ENCODE results near the gene ITGB1.
"Not testable (repeated sequence)": the region's sequence is repeated elsewhere in the genome, so short reads cannot be mapped to it uniquely, and the experiment has no call there.

The ITGB1 gene

DNA sequence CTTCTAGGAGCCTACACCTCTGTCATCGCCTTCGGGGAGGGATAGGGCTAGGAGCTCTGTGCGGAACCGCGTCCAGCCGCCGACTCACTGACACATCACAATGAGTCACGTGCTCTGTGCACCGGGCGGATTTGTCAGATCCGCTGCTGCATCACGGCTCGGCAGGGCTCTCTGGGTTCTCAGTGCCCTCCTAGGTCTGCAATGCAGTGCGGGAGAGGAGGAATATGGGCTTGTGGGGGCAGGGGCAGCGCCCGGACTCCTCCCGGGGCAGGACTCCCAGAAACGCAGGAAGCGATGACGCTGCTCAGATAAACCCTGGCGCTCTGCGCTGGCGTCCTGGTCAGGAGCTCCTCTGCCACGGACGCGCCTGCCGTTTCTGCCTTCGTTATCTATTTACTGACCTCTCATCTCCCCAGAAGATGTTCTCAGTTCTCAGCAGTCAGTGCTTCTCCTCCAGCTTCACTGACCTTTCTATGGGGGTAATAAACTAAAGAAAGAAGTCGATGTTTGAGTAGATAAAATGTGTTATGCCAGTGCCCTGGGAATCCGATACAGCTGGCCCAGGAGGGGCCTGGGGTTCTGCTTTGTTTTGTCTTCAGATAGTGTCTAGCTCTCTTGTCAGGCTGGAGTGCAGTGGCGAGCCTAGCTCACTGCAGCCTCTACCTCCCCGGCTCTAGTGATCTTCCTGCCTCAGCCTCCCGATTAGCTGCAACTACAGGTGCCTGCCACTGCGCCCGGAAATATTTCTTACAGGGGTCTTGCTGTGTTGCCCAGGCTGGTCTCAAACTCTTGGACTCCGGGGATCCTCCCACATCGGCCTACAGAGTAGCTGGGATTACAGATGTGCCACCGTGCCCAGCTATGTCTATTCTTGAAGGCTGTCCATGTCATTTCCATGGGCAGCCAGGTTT lies 22.8 kb upstream of the ITGB1 start:
- peak; percentile 68 for DNase-seq (ENCODE audit: low read depth)

DNA sequence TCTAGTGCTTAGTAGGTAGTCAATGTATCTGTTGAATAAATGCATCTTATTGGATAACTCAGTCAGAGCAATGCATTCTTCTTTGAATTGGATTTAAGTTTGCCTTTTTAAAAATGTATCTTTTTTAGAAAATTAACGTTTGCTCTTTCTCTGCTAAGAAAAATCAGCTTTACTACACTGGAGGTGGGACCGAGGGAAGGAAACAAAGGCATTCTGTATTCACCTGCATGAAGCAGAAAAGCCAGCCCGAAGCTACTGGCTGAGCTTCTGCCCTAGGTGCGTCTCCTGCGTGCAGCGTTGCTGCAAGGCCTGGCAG lies 22.2 kb upstream of the ITGB1 start:
- no peak for DNase-seq (ENCODE audit: low read depth)

DNA sequence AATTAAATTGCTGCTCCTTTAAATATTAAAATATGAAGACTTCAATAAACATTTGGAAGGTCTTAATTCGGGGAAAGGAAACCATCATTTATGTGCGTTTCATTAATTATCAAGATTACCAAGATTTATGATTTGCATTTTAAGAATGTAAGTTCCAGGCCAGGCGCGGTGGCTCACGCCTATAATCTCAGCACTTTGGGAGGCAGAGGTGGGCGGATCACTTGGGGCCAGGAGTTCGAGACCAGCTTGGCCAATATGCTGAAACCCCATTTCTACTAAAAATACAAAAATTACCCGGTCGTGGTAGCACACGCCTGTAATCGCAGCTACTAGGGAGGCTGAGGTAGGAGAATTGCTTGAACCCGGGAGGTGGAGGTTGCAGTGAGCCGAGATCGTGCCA lies 21.7 kb upstream of the ITGB1 start:
- DNase-seq (ENCODE audit: low read depth), result not testable (repeated sequence)

DNA sequence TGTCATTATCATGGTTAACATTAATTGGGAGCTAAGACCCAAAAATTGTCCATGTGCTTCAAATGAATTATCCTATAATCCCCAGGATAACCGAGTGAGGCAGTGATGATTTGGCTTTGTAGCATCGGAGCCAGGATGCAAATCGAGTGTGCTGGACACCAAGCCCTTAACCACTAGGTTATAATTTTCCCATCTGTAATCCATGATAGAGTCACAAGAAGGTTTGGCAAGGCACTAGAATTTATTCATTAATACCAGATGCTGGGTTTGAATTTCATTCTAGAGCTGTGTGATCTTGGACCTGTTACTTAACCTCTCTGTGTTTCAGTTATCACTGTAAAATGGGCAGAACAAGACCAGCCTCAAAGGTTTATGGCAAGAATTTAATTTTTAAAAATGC lies 21.0 kb upstream of the ITGB1 start:
- no peak for DNase-seq (ENCODE audit: low read depth)

DNA sequence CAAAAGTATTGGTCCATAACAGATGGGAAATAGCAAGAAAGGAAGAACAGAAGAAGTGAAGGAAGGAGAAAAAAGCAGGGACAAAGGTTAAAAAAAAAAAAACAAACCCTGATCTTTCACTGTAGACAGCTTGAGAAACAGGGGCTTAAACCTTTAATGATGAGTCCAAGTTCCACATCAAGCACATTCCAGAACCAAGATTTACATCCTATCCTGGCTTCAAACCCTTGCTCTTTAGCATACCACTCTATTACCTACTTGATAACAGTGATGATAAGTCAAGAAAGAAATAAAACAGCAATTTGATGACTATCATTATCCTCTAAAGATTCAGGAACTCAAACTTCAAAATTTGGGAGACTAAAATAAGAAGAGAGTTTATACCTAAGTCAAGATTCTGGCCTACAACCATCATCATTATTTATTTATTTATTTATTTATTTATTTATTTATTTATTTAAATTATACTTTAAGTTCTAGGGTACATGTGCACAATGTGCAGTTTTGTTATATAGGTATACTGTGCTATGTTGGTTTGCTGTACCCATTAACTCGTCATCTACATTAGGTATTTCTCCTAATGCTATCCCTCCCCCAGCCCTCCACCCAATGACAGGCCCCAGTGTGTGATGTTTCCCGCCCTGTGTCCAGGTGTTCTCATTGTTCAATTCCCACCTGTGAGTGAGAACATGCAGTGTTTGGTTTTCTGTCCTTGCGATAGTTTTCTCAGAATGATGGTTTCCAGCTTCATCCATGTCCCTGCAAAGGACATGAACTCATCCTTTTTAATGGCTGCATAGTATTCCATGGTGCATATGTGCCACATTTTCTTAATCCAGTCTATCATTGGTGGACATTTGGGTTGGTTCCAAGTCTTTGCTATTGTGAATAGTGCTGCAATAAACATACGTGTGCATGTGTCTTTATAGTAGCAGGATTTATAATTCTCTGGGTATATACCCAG lies 20.1 kb upstream of the ITGB1 start:
- not testable (repeated sequence) for DNase-seq (ENCODE audit: low read depth)

DNA sequence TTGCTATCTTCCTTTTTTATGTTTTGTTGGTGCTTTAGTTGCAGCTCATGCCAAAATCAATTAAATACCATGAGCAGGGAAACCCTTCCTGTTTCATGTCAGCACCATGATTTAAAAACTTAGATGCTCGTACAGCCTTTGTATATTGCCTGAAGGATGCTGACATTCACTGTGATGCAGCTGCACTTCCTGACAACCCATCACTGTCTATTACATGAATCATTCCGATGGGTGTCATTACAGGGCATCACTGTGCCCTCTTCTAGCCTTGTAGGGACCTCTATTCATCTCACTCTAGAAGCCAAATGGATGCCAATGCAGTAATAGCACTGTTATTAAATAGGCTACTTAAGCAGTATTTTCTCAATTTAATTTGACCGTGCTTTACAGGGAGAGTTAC lies 18.3 kb upstream of the ITGB1 start:
- DNase-seq (ENCODE audit: low read depth), result no peak

DNA sequence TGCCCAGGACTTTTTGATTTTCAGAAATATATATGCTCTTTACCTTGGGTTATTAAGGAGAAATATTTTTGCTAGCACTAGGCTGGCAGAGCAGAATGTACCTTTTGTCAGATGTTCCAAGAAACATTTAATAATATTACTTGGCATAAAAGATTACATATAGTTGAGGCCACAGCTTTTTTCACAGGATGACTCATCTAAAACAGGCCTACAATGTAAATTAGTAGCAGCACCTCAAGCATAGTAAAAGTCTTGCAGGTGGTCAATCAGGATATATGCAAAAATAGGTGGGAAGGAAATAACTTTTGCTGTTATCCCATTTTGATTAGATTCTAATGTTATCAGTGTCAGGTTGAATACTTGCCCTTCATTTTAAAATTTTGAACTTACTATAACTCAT lies 14.9 kb upstream of the ITGB1 start:
- DNase-seq (ENCODE audit: low read depth), result no peak

DNA sequence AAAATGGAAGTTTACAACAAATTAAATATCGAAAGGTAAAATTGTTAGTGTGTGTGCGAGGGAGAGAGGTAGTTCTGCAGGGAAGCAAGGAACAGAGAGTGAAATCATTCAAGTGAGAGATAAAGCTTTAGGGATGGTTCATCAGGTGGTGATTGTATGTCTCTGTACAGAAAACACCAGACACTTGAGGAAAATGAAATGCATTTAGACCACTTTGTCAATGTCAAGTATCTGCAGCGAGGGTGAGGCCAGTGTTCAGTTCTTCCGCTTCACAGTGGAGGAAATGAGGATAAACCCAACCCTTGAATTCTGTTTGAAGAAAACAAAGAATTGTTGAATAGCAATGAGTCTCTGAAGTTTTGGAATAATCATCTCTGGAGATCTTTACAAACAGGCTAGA lies 14.4 kb upstream of the ITGB1 start:
- no peak for DNase-seq (ENCODE audit: low read depth)

DNA sequence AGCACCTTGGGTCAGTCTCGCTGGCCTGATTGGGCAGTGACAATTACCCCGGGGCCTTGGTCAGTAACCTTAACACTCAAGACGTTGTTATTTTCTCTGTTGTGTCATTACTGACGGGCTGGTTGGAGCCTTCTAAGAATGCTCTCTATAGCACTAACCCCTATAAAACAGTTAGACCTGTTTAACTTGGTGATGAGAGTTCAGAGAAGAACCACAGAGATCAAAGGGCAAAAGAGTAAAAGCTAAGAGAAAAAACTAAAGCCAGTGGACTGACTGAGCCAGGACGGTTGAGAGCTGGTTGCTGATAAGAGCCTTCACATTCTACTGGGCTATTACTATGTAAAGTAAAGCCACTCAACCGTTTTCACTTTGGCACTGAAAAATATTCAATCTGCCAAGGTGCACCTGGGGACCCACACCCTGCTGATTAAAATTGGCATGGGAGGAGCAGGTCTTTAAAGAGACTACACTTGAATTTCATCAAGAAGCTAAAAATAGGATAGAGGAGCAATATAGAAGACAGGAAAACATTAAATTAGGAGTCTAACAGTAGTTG lies 13.6 kb upstream of the ITGB1 start:
- no peak for DNase-seq (ENCODE audit: low read depth)

DNA sequence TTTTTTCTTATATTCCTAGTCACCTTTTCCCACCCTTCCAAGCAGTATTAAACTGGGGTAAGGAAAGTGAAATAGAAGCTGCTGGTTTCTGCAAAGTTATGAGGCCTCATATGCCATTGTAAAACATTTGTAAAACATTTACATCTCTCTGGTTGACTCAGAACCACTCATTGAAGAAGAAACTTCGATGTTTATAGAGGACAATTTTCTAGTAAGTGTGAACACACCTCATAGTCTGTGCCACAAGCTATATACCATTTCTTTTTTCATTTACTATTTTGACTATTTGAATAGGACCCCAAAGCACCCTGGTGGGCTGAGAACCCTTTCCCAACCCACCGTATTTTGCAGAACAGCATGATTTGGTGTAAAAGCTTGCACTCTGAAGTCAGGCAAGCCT lies 12.9 kb upstream of the ITGB1 start:
- DNase-seq (ENCODE audit: low read depth), result no peak

DNA sequence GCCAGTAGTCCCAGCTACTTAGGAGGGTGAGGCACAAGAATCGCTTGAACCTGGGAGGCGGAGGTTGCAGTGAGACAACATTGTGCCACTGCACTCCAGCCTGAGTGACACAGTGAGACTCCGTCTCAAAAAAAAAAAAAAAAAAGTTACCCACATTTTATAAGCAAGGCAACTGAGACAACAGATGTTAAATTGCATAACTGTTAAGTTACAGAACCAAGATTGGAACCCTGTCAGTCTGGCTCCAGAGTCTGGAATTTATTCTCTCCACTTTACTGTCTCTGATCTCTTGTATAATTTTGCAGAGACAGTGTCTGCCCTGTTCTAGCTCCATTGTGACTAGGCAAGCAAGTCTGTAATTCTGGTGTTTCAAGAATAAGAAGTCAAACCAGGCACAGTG lies 6.2 kb upstream of the ITGB1 start:
- DNase-seq (ENCODE audit: low read depth), result no peak

DNA sequence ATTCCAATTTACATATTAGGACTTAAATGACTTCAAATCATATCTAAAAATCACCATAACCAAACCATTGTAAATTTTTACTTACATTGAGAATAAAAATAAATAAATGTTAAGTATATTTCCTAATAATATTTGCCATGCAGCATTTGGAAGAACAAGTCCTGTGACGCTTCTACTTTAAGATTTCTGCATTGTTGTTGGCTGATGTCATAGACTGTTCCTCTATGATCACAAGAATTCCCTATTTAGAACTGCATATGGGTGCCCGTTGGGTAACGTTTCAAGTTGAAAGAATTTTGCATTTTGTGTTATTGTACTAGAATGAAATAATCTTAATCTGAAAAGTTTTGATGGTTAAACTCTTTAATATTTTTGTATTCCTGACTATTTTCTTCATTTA lies 5.1 kb upstream of the ITGB1 start:
- no peak for DNase-seq (ENCODE audit: low read depth)

DNA sequence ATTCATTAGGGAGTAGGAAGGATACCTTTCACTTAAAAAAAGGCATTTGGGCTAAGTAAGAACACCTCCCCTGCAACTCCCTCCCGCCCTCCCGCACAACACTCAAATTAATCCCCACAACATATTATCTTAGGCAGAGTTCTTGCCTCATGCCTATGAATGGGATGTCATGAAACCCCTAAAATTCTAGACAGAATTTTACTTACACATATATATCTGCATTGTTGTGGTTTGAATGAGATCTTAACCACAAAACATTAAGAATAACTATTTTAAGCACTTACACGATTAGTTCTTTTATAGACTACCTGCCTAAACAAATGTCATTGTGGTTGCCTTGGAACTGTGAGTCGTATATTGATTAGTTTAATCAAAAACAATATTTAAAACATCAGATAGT lies 4.5 kb upstream of the ITGB1 start:
- no peak for DNase-seq (ENCODE audit: low read depth)

DNA sequence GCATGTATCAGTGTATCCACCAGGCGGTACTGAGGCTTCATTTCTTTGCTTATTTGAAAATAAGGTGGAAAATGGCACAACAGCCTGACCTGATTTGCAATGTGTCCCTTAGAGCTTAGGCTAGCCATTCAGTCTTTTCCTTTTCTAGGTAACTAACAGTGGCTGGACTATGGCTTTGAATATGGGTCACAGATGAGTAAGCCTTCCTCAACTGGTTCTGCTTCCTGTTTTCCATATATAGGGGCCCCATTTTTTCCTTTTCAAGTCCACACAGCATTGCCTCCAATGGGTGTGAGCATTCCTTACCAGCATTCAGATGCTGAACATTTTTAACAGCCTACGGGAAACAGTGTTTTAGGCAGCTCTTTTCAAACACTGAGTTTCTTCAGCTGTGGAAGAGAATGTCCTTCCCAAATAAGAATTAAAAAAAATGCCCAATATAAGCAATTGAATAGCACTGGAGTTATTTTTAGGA lies 3.9 kb upstream of the ITGB1 start:
- DNase-seq (ENCODE audit: low read depth), result no peak

DNA sequence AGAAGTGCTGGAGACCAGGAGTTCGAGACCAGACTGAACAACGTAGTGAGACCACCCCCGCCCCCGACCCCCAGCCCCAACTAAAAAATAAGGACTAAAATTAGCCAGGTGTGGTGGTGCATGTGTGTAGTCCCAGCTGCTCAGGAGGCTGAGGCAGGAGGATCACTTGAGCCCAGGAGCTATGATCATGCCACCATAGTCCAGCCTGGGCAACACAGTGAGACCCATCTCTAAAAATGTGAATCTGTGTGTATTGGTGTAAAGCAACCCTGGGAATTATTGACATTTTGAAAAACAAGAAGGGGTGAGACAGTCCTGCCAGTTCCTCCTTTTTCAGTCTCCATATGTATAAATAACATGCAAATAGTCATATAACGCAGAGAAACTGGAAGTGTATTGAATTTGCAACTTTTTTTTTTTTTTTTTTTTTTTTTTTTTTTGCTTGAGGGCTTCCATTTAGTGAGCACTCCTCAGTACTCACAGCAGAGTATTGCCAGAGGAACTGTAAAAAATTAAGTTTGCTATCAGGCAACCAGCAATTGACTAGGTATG lies 3.4 kb upstream of the ITGB1 start:
- DNase-seq (ENCODE audit: low read depth), result no peak

DNA sequence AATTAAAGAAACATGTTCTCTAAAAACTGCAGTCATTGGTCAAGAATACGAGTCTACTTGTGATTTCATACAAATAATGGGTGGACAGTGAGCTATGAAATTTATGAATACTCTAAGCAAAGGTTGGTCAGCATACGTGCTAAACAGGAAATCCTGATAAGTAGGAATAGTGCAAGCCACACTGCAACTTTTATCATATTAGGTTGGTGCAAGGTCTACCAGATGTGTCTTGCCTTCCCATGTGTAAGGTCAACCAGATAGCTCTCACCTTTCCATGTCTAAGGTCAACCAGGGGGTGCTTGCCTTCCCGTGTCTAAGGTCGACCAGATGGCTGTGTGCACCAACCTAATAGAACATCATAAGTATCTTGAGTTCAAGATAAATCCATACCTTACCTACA lies 2.0 kb upstream of the ITGB1 start:
- no peak for DNase-seq (ENCODE audit: low read depth)

DNA sequence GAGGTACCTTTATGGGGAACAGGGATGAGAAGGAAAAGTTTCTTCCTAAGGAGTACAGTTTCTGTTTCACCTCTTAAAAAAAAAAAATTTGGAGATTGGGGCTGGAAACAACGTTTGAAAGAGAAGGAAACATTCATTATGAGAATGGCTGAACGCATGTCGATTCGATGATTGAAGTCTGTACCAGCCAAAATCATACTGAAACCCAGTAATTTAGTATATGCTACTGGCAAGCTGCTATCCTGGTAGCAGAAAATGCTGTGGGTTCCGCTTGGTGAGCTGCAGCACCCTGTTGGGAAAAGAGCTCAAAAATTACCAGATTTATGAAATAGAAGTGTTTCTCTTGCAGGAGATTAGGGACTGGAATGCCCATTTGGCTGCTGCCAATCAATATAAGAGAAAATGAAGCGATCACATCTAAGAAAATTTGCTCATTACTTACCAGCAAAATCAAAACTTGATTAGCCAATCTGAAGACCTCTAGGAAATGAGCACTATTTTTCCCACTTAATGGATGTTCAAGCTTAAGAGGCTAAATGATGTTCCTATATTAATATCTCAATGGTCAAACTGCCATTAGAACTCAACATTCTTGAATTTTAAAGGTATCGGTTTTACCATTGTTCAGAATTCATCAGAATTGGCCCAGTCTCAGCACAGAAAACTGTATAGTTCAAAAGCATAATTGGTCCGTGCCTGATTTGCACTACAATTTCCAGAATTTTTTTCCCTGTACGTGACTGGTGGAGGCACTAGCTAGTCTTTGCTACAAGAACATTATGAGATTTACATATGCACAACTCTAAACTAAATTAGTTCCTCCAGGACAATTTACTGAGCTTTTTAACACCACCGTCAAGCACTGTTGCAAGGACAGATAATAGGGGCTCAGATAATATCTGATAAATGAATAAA lies 1.2 kb upstream of the ITGB1 start:
- no peak for DNase-seq (ENCODE audit: low read depth)

DNA sequence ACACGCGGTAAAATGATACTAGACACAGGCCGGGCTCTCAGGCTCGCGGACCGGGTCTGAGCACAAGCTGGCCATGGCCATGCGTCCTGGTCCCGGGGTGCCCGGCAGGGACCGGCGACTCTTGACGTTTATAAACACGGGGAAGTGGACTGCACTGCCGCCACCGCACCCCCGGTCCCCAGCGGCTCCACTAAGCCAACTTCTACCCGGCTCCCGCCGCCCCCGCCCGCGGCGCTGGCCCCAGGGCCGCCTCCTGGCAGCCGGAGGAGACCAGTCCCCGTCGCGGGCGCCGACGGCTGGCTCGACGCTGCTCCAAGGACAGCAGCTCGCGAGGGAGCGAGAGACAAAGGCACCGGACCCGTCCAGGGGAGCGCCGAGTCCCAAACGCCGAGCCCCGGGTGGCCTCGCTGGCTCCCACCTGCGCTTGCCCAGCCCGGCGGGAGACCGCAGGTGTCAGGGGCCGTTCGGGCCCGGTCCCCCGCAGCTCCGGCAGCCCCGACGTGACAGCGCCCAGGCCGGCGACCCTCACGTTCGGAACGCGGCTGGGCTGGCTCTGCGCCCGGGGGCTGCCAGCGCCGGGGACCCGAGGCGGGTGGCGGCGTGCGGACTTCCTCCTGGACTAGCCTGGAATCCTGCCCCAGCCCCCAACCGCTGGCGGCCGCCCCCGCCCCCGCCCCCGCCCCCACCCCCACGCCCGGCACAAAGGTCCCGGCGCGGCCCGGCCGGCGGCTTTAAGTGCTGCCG lies 517 bp downstream of the ITGB1 start:
- DNase-seq (ENCODE audit: low read depth), result no peak

DNA sequence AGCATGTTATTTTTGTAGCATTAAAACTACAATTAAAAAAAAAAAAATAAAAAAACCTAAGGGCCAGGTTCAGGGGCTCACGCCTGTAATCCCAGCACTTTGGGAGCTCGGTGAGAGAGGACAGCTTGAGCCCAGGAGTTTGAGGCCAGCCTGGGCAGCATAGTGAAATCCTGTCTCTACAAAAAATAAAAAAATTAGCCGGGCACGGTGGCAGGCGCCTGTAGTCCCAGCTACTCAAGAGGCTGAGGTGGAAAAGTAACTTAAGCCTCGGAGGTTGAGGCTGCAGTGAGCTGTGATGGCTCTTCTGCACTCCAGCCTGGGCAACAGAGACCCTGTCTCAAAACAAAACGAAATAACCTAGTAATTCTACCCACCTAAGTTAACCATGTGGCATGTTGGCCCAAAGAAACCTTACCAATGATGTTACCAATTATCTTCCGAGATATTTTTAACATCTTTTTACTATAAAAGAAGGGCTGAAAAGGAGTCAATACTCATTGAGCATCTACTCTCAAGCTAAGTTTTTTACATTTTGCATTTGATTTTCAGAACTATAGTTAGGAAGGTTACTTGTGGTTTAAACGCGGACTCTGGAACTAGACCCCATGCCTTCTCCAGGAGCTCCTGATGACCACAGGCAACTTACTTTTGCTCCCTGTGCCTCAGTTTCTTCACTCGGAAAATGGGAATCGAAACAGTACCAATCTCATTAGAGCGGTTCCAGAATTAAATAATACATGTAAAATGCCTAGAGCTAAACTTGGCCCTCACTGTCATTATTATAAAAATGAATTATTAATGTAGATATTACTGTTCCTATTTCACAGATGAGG lies 1.4 kb downstream of the ITGB1 start:
- no peak for DNase-seq (ENCODE audit: low read depth)

DNA sequence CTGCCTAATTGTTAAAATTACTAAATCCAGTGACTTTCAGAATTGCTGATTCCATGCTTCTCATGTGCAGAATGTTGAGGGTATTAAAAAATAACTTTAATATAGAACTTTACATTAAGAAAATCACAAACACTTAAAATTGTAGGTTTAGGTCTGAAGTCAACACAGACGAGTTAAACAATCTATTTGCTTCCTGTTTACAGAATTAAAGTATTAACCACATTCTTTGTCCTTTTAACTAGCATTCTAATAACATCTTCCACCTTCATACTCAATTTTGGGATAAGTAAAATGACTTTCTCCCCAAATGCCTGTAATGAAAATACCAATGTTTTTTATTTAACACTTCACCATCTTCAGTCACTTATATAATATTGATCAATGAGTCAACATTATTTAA lies 2.2 kb downstream of the ITGB1 start:
- no peak for DNase-seq (ENCODE audit: low read depth)
